Endometrial microvascular endothelial cells (primary cell): ENCODE data around the gene ABI3BP. TPM values are rescaled to one million over a fixed set of nuclear protein-coding genes. Genes with fewer than 3 reads are reported as not detected.

Experiments
- in situ Hi-C: cut with HindIII; loops from 2 replicates; pipeline ENCODE4 v1.10.0; 2017; ENCODE audit warnings: low sequenced_read_pairs, low pct_unique_long_range_greater_than_20kb; ENCODE audit errors: inconsistent ontology term
- total RNA-seq: library from RNA; depleted of rRNA; stranded (reverse); fragments of >200 nt; gene quantifications from one replicate; pipeline ENCODE4 v1.2.3, GENCODE V29; 2015; ENCODE audit errors: inconsistent ontology term

ABI3BP gene
- total RNA-seq, 1 donor from 2014 or later = 53.2 TPM

- in situ Hi-C loops = no loop called here
Measured at GRCh38 chr3:100802126-100802525, 191.1 kb downstream of the ABI3BP start.

DNA sequence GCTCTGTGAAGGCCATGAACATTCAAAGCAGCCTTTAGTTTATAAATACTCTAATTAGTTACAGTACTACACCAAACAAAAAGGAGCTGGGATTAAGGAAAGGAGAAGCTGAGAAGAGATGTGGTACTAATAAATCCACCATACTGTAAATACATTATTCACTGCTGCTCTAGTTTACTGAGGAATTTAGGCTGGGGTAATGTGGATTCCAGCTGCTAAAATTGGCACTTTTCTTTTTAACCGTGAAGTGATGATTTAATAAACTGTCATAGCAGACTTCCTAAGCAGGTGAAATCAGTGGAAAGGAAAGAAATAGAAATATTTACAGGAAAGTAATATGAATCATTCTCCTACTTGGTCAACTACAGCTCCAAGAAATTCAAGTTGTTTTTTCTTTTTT lies 195.2 kb downstream of the ABI3BP start:
- in situ Hi-C loops = no loop called here

DNA sequence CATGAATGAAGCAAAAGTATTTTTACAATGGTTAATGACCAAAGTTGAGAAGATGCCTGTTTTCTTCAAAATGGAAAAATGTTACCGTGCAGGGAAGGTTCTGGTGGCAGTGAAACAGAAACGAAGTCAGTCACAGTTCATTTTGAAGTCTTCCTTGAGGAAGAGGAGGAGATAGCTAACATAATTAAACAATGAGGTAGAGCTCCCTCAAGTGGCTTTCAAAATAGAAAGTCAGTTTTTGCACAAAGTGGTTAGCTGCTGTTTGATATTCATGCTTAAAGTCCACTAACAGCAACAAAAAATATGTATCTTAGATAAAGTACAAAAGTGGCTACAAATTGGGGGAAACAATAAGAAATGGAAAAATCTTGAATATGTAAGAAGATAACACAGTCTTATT lies 196.7 kb downstream of the ABI3BP start:
- in situ Hi-C loops = no loop called here

DNA sequence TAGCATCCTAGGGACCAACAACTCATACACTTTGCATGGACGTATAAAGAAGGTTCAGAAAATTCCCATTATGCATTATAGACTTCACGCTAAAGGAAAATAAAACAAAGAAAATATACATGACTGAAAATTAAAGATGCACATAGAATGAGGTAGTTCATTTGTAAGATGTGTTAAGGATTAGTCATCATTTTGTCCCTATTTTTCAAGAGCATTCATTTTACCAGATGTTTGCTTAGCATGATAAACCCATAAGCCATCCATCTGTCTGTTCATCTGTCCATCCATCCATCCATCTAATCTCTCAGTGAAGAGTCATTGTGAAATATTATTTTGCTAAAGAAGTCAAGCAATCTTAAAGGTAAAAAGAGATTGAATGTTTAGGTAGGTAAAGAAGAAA lies 203.6 kb downstream of the ABI3BP start:
- in situ Hi-C loops = no loop called here

GRCh38 chr3:100783619-100784018 lies 209.6 kb downstream of the ABI3BP start:
- in situ Hi-C loops = no loop called here

DNA sequence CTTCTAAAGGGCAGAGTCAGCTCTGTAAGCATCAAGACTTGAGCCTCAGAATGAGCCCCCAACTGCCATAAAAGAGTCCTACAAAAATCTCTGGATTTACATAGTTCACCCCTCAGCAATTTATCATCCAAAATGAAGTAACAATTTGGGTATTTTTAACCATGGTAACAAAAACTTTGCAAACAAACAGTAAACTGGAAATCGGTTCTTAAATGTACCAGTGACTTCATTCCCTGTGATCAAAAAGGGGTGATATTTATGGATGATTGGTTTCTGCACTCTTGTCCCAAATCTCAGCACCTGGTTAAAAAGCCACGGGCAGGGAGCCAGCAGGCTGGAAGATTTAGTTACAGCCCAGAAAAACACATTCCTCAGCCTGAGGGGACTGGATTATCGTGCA lies 210.3 kb downstream of the ABI3BP start:
- in situ Hi-C loops = no loop called here

DNA sequence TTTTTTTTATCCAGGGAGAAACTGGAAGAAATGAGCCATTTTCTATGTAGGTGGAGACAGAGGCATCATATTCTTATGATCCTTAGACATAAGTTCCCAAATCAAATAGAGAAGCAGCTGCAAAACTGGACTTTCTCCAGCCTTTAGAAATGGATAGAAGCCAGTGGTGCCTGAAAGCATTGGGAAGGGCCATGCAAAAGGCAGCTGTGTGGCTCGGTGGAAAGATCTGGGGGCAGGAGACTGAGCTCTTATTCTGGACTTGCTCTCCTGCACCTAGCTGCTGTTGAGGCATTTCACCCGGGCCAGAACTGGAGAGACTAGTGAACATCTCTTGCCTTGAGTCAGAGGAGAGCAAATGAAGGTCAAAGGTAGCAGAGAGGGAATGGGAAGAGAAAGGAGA lies 210.9 kb downstream of the ABI3BP start:
- in situ Hi-C loops = no loop called here

GRCh38 chr3:100781301-100781700 lies 211.9 kb downstream of the ABI3BP start:
- in situ Hi-C loops = no loop called here

GRCh38 chr3:100780071-100780622 lies 213.1 kb downstream of the ABI3BP start:
- in situ Hi-C loops = no loop called here

DNA sequence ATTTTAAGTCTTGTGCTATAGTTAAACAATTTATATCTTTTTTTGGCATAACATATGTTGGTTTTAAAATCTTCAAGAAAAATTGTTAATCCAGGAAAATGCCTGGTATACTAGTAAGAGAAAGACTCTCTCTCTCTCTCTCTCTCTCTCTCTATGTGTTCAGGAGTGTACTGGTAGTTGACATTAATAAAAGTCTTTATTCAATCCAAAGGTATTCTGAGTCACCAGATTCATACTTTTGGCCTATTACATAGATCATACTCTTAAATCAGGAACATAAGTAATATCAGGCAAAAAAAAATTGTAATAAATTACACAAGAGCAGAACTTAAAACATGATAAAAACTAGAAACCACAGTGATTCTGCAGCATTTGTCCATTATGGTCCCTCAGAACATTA lies 213.7 kb downstream of the ABI3BP start:
- in situ Hi-C loops = no loop called here

- in situ Hi-C loops = no loop called here
Measured at GRCh38 chr3:100777271-100777670, 215.9 kb downstream of the ABI3BP start.

DNA sequence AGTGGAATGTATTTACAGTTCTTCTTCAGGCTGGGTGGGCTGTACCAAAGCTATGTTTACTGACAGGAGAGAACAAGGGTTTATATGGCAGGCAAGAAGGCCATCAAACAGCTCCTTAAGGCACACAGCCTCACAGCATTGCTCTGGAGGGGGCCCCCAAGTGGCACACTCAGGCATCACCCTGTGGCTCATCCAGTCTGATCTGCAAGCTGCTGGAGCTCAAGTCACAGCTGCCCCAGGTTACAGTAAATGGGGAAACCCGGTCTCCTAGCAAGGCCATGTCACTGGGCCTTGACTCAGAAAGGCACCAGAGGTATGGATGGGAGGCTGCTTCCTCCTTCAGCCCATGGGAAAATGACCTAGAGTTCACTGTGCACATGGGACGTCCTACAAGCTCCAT lies 216.5 kb downstream of the ABI3BP start:
- in situ Hi-C loops = no loop called here

- in situ Hi-C loops = no loop called here
Measured at GRCh38 chr3:100776097-100776729, 217.0 kb downstream of the ABI3BP start.

DNA sequence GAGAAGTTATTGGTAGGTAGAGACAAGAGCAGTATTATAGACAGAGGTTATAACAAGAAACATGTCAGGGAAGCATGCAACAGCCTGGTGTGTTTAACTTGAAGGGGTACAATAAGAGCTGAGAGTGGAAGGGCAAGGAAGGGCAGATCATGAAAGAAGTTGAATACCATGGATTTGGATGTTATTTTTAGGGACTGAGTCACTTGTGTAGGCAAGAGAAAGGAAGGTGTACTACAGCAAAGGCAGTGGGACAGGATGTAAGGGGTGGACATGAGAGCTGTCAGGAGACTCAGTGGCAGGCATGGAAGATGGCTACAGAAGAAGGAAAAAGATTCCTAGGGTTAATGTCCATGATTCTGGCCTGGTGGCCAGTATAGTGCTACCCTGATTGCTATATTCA lies 217.6 kb downstream of the ABI3BP start:
- in situ Hi-C loops = no loop called here

DNA sequence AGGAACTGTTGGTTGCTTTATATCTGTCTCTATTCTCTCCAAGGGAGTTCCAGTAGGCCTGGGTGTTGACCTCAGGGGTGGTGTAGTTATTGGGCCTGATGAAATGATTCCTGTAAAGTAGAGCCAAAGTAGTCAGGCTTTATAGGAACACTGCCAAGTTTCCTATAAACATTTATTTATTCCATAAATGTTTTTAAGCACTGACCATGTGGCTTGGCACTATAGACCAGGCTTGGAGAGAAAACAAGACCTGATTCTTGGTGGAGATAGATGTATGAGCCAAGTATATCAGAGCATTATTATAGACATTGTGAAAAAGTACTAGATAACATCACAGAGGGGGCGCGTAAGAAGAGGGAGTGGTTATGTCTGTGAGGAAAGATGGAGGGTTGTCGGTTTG lies 218.0 kb downstream of the ABI3BP start:
- in situ Hi-C loops = no loop called here

- in situ Hi-C loops = no loop called here
Measured at GRCh38 chr3:100769693-100770092, 223.5 kb downstream of the ABI3BP start.

DNA sequence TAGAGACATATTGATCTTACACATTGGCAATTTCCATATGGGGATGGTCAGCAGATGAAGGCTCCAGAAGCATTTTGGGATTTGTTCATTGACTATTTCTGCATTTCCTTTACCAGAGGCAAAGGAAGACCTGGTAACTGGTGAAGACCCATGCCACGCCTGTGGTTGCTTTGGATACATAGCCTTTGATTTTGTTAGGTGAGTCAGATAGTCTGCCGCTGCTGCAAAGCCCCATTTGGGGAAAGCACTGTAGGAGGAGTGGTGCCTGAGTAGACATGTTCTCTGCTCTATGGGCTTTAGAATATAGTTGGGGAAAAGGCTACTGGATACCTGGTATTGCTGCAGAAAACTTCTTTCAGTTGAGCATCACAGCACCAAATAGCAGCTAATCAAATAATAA lies 227.2 kb downstream of the ABI3BP start:
- in situ Hi-C loops = no loop called here

GRCh38 chr3:100765437-100765975 lies 227.7 kb downstream of the ABI3BP start:
- in situ Hi-C loops = no loop called here

DNA sequence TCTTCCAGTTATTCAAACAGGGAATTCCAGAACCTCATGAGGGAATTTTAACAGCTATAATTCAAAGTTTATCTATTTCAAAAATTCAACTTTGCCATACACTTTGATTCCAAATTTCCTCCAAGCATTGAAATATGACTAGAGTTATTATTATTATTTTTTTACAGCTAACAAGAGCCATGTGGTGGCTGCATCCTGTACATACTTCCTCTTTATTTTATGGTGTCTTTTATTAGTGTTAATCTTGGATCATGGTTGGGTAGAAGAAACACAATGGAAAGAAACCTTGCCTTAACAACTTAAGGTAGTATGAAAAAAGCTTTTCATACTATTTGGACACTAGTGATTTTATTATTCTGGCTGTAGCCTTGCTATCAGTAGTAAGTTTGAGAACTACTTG lies 231.3 kb downstream of the ABI3BP start:
- in situ Hi-C loops = no loop called here

- in situ Hi-C loops = no loop called here
Measured at GRCh38 chr3:100761211-100761942, 231.8 kb downstream of the ABI3BP start.
